HepG2 (cell line): ENCODE measurements around the gene KHK. TPM values are rescaled to one million over a fixed set of nuclear protein-coding genes. Genes with fewer than 3 reads are reported as not detected.

Experiments used
- BORCS8-MEF2B ChIP-seq: sonication (generic); formaldehyde crosslinking; IDR thresholded peaks from 2 replicates; pipeline ENCODE4 v1.8.0; 2022; ENCODE audit warnings: mild to moderate bottlenecking, missing genetic modification reagents
- CHD4 ChIP-seq: fragments of 200-600 bp; sonication (generic); IDR thresholded peaks from 2 replicates; pipeline ENCODE4 v1.7.0; 2017; ENCODE audit warnings: mild to moderate bottlenecking, low read length, borderline replicate concordance
- KLF15 ChIP-seq: sonication (generic); formaldehyde crosslinking; IDR thresholded peaks from 2 replicates; pipeline ENCODE4 v1.8.1; 2023; ENCODE audit warnings: borderline replicate concordance, mild to moderate bottlenecking, inconsistent platforms, missing genetic modification reagents, mixed read lengths
- MAFF ChIP-seq: IDR thresholded peaks from 2 replicates; pipeline ENCODE4 v1.6.1; 2011; ENCODE audit warnings: low read depth, low read length, improper control_type of control experiment
- MED1 ChIP-seq: sonication (generic); formaldehyde crosslinking; IDR thresholded peaks from 2 replicates; pipeline ENCODE4 v1.4.0; 2020; ENCODE audit warnings: missing genetic modification reagents
- NFATC3 ChIP-seq: sonication (generic); formaldehyde crosslinking; IDR thresholded peaks from 2 replicates; pipeline ENCODE4 v1.5.1; 2020; ENCODE audit warnings: mild to moderate bottlenecking, missing genetic modification reagents
- ONECUT2 ChIP-seq: sonication (generic); formaldehyde crosslinking; IDR thresholded peaks from 2 replicates; pipeline ENCODE4 v1.4.0; 2020; ENCODE audit warnings: missing genetic modification reagents
- SMAD1 ChIP-seq: sonication (generic); formaldehyde crosslinking; IDR thresholded peaks from 2 replicates; pipeline ENCODE4 v1.4.0; 2020; ENCODE audit warnings: missing genetic modification reagents, low read depth, mild to moderate bottlenecking, borderline replicate concordance
- SMAD9 ChIP-seq: sonication (generic); formaldehyde crosslinking; IDR thresholded peaks from 2 replicates; pipeline ENCODE4 v1.5.1; 2020; ENCODE audit warnings: mild to moderate bottlenecking, missing genetic modification reagents
- SMC3 ChIP-seq: IDR thresholded peaks from 2 replicates; pipeline ENCODE4 v1.6.1; 2011; ENCODE audit warnings: low read length, improper control_type of control experiment
- ZFP90 ChIP-seq: sonication (generic); formaldehyde crosslinking; IDR thresholded peaks from 2 replicates; pipeline ENCODE4 v1.8.0; 2022; ENCODE audit warnings: missing genetic modification reagents, mild to moderate bottlenecking, inconsistent platforms, borderline replicate concordance
- ZNF598 ChIP-seq: sonication (generic); formaldehyde crosslinking; IDR thresholded peaks from 2 replicates; pipeline ENCODE4 v1.5.1; 2020; ENCODE audit warnings: mild to moderate bottlenecking, missing genetic modification reagents, borderline replicate concordance
- polyA plus RNA-seq, 8 experiments: library from polyadenylated mRNA; depleted of rRNA in 3 of 8; stranded (reverse) in 7 of 8; unstranded in 1 of 8; fragments of >200 nt; fragmentation: Illumina TruSeq in 4 of 8; extraction: Trizol in 4 of 8; gene quantifications; 2 replicates each; pipeline versions ENCODE4 v1.2.1 to v1.2.3, GENCODE V29; 2011 to 2016; ENCODE audit warnings: low read depth in 4 of 8, missing spikeins in 1 of 8, mixed read lengths in 1 of 8; ENCODE audit not compliant: insufficient read depth in 1 of 8
- total RNA-seq, 5 experiments: library from RNA; depleted of rRNA; stranded (reverse); fragments of >200 nt; fragmentation: Illumina TruSeq; extraction: Trizol; gene quantifications; 2 replicates each; pipeline ENCODE4 v1.2.3, GENCODE V29; 2016; ENCODE audit warnings: low read depth in 1 of 5
- TF ChIP-seq, protein P1 (sequence below): sonication (generic); formaldehyde crosslinking; IDR thresholded peaks from 2 replicates; pipeline ENCODE4 v1.5.0; 2020; ENCODE audit warnings: mild to moderate bottlenecking, missing genetic modification reagents, moderate library complexity
- TF ChIP-seq, protein P2 (sequence below): sonication (generic); formaldehyde crosslinking; IDR thresholded peaks from 2 replicates; pipeline ENCODE4 v1.8.0; 2022; ENCODE audit warnings: missing genetic modification reagents, mild to moderate bottlenecking, inconsistent platforms, borderline replicate concordance
- TF ChIP-seq, protein P3 (sequence below): sonication (generic); formaldehyde crosslinking; IDR thresholded peaks from 2 replicates; pipeline ENCODE4 v1.4.0; 2020; ENCODE audit warnings: mild to moderate bottlenecking, missing genetic modification reagents
- TF ChIP-seq, protein P4 (sequence below): sonication (generic); formaldehyde crosslinking; IDR thresholded peaks from 2 replicates; pipeline ENCODE4 v1.5.1; 2020; ENCODE audit warnings: missing genetic modification reagents, mild to moderate bottlenecking, borderline replicate concordance
- TF ChIP-seq, protein P5 (sequence below): sonication (generic); formaldehyde crosslinking; IDR thresholded peaks from 2 replicates; pipeline ENCODE4 v1.4.0; 2020; ENCODE audit warnings: missing genetic modification reagents
- TF ChIP-seq, protein P6 (sequence below): sonication (generic); formaldehyde crosslinking; IDR thresholded peaks from 2 replicates; pipeline ENCODE4 v1.8.1; 2023; ENCODE audit warnings: mild to moderate bottlenecking, missing genetic modification reagents, borderline replicate concordance

Gene KHK
- total and polyA plus RNA-seq, 2 of the 13 experiments (the other 11 are each of a cell fraction or from before 2014, with no cell fraction given): 40.9 to 99.2 TPM

DNA sequence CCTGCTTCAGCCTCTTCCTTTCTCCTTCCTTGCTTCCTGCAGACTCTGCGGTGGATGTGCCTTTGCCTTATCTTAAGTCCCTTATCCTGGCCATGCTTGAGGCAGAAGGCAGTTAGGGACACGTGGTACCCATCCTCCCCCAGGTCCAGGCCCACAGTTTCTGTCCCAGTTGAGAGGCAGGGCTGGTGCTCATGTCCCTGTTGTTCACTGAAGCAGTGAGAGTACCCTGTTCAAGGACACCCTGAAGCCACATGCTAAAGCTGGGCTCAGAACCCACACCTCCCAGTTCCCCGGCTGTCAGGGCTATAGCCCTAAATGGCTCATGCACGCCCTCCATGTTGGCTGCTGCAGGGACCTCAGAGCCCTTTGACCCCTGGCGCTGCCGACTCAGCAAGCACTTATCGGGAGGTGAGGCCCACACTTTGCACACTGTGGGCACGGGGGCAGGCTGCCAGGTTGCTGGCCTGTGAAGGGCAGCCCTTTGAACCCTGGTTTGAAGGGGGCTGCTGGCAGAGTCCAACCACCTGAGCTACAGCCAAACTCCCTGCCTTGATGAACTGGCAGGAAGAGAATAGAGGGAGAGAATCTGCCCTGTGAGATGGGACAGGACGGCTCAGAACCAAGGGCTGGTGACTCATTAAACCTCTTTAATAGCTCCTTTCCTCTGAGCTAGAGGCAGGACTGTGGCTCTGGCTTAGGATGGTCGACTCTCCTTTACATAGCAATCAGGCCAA, 6.3 kb downstream of the KHK start (continued):
- TF ChIP-seq MAFF (peak; percentile 86), KLF15 (CRISPR knock-in tag) (no peak), SMAD9 (CRISPR knock-in tag) (no peak), ZFP90 (CRISPR knock-in tag) (peak; percentile 78), SMAD1 (CRISPR knock-in tag) (no peak), ONECUT2 (no peak), CHD4 (no peak), ZNF598 (CRISPR knock-in tag) (no peak), BORCS8-MEF2B (CRISPR knock-in tag) (peak; percentile 93), SMC3 (no peak), NFATC3 (no peak), MED1 (CRISPR knock-in tag) (peak; percentile 94)
- TF ChIP-seq, protein P1, sequence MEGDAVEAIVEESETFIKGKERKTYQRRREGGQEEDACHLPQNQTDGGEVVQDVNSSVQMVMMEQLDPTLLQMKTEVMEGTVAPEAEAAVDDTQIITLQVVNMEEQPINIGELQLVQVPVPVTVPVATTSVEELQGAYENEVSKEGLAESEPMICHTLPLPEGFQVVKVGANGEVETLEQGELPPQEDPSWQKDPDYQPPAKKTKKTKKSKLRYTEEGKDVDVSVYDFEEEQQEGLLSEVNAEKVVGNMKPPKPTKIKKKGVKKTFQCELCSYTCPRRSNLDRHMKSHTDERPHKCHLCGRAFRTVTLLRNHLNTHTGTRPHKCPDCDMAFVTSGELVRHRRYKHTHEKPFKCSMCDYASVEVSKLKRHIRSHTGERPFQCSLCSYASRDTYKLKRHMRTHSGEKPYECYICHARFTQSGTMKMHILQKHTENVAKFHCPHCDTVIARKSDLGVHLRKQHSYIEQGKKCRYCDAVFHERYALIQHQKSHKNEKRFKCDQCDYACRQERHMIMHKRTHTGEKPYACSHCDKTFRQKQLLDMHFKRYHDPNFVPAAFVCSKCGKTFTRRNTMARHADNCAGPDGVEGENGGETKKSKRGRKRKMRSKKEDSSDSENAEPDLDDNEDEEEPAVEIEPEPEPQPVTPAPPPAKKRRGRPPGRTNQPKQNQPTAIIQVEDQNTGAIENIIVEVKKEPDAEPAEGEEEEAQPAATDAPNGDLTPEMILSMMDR (CRISPR knock-in tag): peak; percentile 47
- TF ChIP-seq, protein P2, sequence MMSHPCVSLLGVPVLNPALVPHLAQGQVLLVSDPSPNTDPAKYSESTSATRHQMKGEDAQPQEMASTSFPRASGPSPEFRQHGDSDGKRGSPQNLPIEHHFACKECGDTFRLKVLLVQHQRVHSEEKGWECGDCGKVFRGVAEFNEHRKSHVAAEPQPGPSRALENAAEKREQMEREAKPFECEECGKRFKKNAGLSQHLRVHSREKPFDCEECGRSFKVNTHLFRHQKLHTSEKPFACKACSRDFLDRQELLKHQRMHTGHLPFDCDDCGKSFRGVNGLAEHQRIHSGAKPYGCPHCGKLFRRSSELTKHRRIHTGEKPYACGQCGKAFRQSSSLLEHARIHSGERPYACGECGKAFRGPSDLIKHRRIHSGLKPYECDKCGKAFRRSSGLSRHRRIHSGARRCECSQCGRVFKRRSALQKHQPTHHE: 0 out of 2 replicates have a peak, but pooled peaks have one; percentile 17
- TF ChIP-seq, protein P3, sequence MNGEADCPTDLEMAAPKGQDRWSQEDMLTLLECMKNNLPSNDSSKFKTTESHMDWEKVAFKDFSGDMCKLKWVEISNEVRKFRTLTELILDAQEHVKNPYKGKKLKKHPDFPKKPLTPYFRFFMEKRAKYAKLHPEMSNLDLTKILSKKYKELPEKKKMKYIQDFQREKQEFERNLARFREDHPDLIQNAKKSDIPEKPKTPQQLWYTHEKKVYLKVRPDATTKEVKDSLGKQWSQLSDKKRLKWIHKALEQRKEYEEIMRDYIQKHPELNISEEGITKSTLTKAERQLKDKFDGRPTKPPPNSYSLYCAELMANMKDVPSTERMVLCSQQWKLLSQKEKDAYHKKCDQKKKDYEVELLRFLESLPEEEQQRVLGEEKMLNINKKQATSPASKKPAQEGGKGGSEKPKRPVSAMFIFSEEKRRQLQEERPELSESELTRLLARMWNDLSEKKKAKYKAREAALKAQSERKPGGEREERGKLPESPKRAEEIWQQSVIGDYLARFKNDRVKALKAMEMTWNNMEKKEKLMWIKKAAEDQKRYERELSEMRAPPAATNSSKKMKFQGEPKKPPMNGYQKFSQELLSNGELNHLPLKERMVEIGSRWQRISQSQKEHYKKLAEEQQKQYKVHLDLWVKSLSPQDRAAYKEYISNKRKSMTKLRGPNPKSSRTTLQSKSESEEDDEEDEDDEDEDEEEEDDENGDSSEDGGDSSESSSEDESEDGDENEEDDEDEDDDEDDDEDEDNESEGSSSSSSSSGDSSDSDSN: peak; percentile 84
- TF ChIP-seq, protein P4, sequence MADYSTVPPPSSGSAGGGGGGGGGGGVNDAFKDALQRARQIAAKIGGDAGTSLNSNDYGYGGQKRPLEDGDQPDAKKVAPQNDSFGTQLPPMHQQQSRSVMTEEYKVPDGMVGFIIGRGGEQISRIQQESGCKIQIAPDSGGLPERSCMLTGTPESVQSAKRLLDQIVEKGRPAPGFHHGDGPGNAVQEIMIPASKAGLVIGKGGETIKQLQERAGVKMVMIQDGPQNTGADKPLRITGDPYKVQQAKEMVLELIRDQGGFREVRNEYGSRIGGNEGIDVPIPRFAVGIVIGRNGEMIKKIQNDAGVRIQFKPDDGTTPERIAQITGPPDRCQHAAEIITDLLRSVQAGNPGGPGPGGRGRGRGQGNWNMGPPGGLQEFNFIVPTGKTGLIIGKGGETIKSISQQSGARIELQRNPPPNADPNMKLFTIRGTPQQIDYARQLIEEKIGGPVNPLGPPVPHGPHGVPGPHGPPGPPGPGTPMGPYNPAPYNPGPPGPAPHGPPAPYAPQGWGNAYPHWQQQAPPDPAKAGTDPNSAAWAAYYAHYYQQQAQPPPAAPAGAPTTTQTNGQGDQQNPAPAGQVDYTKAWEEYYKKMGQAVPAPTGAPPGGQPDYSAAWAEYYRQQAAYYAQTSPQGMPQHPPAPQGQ (CRISPR knock-in tag): no peak
- TF ChIP-seq, protein P5, sequence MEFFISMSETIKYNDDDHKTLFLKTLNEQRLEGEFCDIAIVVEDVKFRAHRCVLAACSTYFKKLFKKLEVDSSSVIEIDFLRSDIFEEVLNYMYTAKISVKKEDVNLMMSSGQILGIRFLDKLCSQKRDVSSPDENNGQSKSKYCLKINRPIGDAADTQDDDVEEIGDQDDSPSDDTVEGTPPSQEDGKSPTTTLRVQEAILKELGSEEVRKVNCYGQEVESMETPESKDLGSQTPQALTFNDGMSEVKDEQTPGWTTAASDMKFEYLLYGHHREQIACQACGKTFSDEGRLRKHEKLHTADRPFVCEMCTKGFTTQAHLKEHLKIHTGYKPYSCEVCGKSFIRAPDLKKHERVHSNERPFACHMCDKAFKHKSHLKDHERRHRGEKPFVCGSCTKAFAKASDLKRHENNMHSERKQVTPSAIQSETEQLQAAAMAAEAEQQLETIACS (CRISPR knock-in tag): no peak
- TF ChIP-seq, protein P6, sequence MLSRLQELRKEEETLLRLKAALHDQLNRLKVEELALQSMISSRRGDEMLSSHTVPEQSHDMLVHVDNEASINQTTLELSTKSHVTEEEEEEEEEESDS: peak; percentile 79; the same call in 1 of the 2 replicates
